Measurements from ENCODE around the gene PRICKLE2. TPM values are rescaled to one million over a fixed set of nuclear protein-coding genes. Genes with fewer than 3 reads are reported as not detected.

Gene PRICKLE2
- total RNA-seq, 6 experiments from 2014 or later, result 2.4 to 4.4 (median 3.3) TPM

GRCh38 chr3:64059484-64060175 lies 165.6 kb downstream of the PRICKLE2 start:
- TF ChIP-seq, protein P1, sequence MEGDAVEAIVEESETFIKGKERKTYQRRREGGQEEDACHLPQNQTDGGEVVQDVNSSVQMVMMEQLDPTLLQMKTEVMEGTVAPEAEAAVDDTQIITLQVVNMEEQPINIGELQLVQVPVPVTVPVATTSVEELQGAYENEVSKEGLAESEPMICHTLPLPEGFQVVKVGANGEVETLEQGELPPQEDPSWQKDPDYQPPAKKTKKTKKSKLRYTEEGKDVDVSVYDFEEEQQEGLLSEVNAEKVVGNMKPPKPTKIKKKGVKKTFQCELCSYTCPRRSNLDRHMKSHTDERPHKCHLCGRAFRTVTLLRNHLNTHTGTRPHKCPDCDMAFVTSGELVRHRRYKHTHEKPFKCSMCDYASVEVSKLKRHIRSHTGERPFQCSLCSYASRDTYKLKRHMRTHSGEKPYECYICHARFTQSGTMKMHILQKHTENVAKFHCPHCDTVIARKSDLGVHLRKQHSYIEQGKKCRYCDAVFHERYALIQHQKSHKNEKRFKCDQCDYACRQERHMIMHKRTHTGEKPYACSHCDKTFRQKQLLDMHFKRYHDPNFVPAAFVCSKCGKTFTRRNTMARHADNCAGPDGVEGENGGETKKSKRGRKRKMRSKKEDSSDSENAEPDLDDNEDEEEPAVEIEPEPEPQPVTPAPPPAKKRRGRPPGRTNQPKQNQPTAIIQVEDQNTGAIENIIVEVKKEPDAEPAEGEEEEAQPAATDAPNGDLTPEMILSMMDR (IDR thresholded peaks at IDR 0.05), result no peak
- no peak for TF ChIP-seq POLR2A (IDR thresholded peaks at IDR 0.05)
- DNase-seq, result no peak
- no peak overlapping the region for H3K4me3 ChIP-seq

DNA sequence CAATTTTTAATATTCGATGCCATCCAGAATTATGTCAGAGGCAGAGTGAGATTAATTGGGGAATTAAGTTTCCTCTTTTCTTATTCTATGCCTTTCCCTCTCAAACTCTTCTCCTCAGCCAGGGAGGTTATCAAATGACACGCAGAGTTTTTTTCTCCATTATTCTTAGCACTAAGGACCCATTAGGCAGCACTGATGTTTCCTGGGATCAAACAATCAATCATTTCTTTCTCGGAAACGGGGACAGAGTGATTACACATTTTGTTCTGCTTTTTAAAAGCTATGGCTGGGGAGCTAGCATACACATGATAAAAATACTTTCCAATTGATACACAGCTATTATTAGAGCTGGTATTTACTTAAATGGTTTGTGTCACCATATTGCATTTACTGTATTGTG lies 166.7 kb downstream of the PRICKLE2 start:
- WGBS (ENCODE audit: insufficient coverage, low coverage, low lambda C conversion rate, missing lambda C conversion rate), result 37% methylated on average over 4 of the region's 4 CpGs
- intact Hi-C loops (cut with DNase I), result no loop called here
- no peak for DNase-seq
- no peaks in the 10 kb centered on the region for H3K36me3 ChIP-seq
- H3K4me1 ChIP-seq, result no peaks in the 10 kb centered on the region
- TF ChIP-seq, protein P1 (IDR thresholded peaks at IDR 0.05), result no peak
- no peak for TF ChIP-seq POLR2A (IDR thresholded peaks at IDR 0.05)
- no peak overlapping the region for H3K27ac ChIP-seq
- no peak for ATAC-seq
- H3K4me3 ChIP-seq, result no peak overlapping the region
- H3K27me3 ChIP-seq, result no peaks in the 10 kb centered on the region
- H3K9me3 ChIP-seq, result no peaks in the 10 kb centered on the region

More at GRCh38 chr3:64059484-64060175, 165.6 kb downstream of the PRICKLE2 start:
- intact Hi-C loops (cut with DNase I), result no loop called here
- Histone ChIP-seq H3K4me1 (no peaks in the 10 kb centered on the region), H3K36me3 (no peaks in the 10 kb centered on the region), H3K27ac (no peak overlapping the region), H3K27me3 (no peaks in the 10 kb centered on the region), H3K9me3 (no peaks in the 10 kb centered on the region)
- 59% methylated on average over 3 of the region's 3 CpGs for WGBS (ENCODE audit: insufficient coverage, low coverage, low lambda C conversion rate, missing lambda C conversion rate)
- ATAC-seq, result no peak

DNA sequence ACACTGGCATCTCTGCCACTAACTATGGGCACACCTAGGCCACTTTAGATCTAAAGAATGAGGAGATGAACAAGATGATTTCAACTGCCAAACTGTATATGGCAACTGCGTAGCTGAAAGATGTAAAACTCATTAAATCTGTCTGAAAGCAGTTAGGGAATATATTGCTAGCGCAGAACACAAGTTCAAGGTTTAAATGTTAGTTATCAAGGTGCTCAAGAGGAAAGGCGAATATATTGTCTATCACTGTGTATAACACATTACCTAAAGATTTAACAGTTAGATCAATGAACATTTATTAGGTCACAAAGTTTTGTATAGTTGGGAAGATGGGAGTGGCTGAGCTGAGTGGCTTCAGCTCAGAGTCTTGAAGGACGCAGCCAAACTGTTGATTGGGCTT lies 168.0 kb downstream of the PRICKLE2 start:
- no peaks in the 10 kb centered on the region for H3K27me3 ChIP-seq
- no peak overlapping the region for H3K27ac ChIP-seq
- no peak for TF ChIP-seq POLR2A (IDR thresholded peaks at IDR 0.05)
- TF ChIP-seq, protein P1 (IDR thresholded peaks at IDR 0.05), result no peak
- H3K36me3 ChIP-seq, result no peaks in the 10 kb centered on the region
- intact Hi-C loops (cut with DNase I), result no loop called here
- 75% methylated on average over 4 of the region's 4 CpGs for WGBS (ENCODE audit: insufficient coverage, low coverage, low lambda C conversion rate, missing lambda C conversion rate)
- ATAC-seq (no peak), DNase-seq (no peak)
- no peaks in the 10 kb centered on the region for H3K9me3 ChIP-seq
- H3K4me1 ChIP-seq, result no peaks in the 10 kb centered on the region
- no peak overlapping the region for H3K4me3 ChIP-seq

- H3K9me3 ChIP-seq, result no peaks in the 10 kb centered on the region
- H3K4me3 ChIP-seq, result no peak overlapping the region
- no peak overlapping the region for H3K27ac ChIP-seq
- TF ChIP-seq, protein P1 (IDR thresholded peaks at IDR 0.05), result no peak
- no peak for TF ChIP-seq POLR2A (IDR thresholded peaks at IDR 0.05)
- WGBS (ENCODE audit: insufficient coverage, low coverage, low lambda C conversion rate, missing lambda C conversion rate), result 47% methylated on average over 3 of the region's 3 CpGs
- no peak for ATAC-seq
- no peak for DNase-seq
- no peaks in the 10 kb centered on the region for H3K4me1 ChIP-seq
- H3K27me3 ChIP-seq, result no peaks in the 10 kb centered on the region
- intact Hi-C loops (cut with DNase I), result no loop called here
- no peaks in the 10 kb centered on the region for H3K36me3 ChIP-seq
Observed at GRCh38 chr3:64056606-64057180, 168.6 kb downstream of the PRICKLE2 start.

Measured in right lobe of liver (tissue), 6 donors.